GM12864 (cell line): ENCODE results near the gene SAMHD1.
"Not testable (repeated sequence)": the region's sequence is repeated elsewhere in the genome, so short reads cannot be mapped to it uniquely, and the experiment has no call there.

Source experiments
- DNase-seq: peaks from one replicate; pipeline ENCODE4 v3.0.0-alpha.2; 2011; ENCODE audit warnings: low read depth
- H3K4me3 ChIP-seq: 2 replicates; pipeline ENCODE4 v1.5.1; 2011; ENCODE audit warnings: mild to moderate bottlenecking, low read depth, low read length, control low read depth
- CTCF ChIP-seq: IDR thresholded peaks from 2 replicates; pipeline ENCODE4 v1.5.1; 2011; ENCODE audit warnings: low read depth, mild to moderate bottlenecking, moderate library complexity, low read length, control low read depth, inconsistent platforms; ENCODE audit errors: missing control alignments

Gene SAMHD1

GRCh38 chr20:36969051-36969450 is 17.5 kb upstream of the SAMHD1 start:
- DNase-seq, result no peak
- no peak overlapping the region for H3K4me3 ChIP-seq
- no peak for TF ChIP-seq CTCF

- no peak overlapping the region for H3K4me3 ChIP-seq
- no peak for DNase-seq
- no peak for TF ChIP-seq CTCF
Observed at GRCh38 chr20:36967636-36968035, 16.1 kb upstream of the SAMHD1 start.

DNA sequence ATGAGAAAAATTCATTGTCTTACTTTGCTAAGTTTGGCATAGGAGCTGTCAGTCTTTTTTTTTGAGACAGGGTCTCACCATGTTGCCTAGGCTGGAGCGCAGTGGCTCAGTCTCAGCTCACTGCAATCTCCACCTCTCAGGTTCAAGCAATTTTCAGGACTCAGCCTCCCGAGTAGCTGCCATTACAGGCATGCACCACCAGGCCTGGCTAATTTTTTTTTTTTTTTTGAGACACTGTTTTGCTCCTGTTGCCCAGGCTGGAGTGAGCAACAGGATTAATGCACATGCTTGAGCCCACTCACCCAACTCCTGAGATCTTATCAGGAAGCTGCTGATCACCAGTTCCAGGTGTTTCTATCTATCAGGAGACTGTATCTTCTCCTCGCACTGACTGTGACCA is 15.5 kb upstream of the SAMHD1 start:
- H3K4me3 ChIP-seq, result not testable (repeated sequence)

DNA sequence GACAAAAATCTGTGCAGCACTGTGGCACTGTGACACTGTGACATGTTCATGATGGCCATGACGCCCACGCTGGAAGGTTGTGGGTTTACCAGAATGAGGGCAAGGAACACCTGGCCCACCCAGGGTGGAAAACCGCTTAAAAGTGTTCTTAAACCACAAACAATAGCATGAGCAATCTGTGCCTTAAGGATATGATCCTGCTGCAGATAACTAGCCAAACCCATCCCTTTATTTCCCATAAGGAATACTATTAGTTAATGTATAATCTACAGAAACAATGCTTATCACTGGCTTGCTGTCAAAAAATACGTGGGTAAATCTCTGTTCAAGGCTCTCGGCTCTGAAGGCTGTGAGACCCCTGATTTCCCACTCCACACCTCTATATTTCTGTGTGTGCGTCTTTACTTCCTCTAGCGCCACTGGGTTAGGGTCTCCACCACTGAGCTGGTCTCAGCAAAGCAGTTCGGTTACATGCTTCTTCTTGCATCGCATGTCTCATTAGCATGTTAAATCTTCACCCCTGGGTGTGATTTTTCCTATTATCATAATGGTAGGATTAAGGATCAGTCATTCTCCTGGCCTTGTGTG is 10.9 kb upstream of the SAMHD1 start:
- not testable (repeated sequence) for DNase-seq, H3K4me3 ChIP-seq

More for the DNA sequence above, 15.5 kb upstream of the SAMHD1 start:
- not testable (repeated sequence) for DNase-seq

GRCh38 chr20:36959242-36959641 is 7.7 kb upstream of the SAMHD1 start:
- H3K4me3 ChIP-seq, result no peak overlapping the region
- no peak for DNase-seq
- no peak for TF ChIP-seq CTCF

GRCh38 chr20:36957875-36958667 is 6.6 kb upstream of the SAMHD1 start:
- DNase-seq, result no peak
- no peak for TF ChIP-seq CTCF
- no peak overlapping the region for H3K4me3 ChIP-seq

GRCh38 chr20:36956674-36957073 is 5.2 kb upstream of the SAMHD1 start:
- TF ChIP-seq CTCF, result no peak
- DNase-seq, result no peak

DNA sequence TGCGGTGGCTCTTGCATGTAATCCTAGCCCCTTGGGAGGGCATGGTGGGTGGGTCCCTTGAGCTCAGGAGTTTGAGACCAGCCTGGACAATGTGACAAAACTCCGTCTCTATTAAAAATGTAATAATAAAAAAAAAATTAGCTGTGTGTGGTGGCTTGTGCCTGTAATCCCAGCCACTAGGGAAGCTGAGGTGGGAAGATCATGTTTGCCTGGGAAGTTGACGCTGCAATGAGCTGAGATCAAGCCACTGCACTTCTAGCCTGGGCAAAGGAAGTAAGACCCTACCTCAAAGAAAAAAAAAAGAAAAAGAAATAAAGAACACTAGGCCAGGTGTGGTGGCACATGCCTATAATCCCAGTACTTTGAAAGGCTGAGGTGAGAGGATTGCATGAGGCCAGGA is 4.5 kb upstream of the SAMHD1 start:
- no peak overlapping the region for H3K4me3 ChIP-seq
- DNase-seq, result no peak
- TF ChIP-seq CTCF, result no peak

More at GRCh38 chr20:36956674-36957073, 5.2 kb upstream of the SAMHD1 start:
- no peak overlapping the region for H3K4me3 ChIP-seq
